GM12878 (cell line): ENCODE data around the gene TPRX1. TPM values are rescaled to one million over a fixed set of nuclear protein-coding genes. Genes with fewer than 3 reads are reported as not detected.

ENCODE experiments used
- ATAC-seq: fragments of 200-7000 bp; cut with Tn5 transposase; 3 replicates; pipeline ENCODE4 v1.9.1; 2020; ENCODE audit warnings: mild to moderate bottlenecking, moderate library complexity
- BruUV-seq: library from RNA; stranded (reverse); fragments of 400-500 nt; replicated peaks from 2 replicates; lab custom pipeline; 2021; lab: Mats Ljungman, UMichigan
- CTCF ChIA-PET: fragments of 300-600 bp; sonication (Branson Sonifier 250); formaldehyde crosslinking; extraction: SDS; loops from one replicate; lab custom pipeline; 2021; ENCODE audit warnings: inconsistent platforms; lab: Yijun Ruan, JAX
- POLR2A ChIA-PET: fragments of 350-600 bp; formaldehyde crosslinking; extraction: SDS; loops from one replicate; lab custom pipeline; 2021; ENCODE audit warnings: inconsistent platforms; lab: Charles Lee
- RAD21 ChIA-PET: fragments of 300-600 bp; sonication (Branson Sonifier 250); formaldehyde crosslinking; loops from one replicate; lab custom pipeline; 2023; ENCODE audit warnings: antibody characterized with exemption; ENCODE audit not compliant: unreplicated experiment; lab: Charles Lee
- SMC1A ChIA-PET: fragments of 300-600 bp; sonication (Branson Sonifier 250); formaldehyde crosslinking; loops from one replicate; lab custom pipeline; 2023; ENCODE audit not compliant: unreplicated experiment, uncharacterized antibody; lab: Charles Lee
- DNase-seq: peaks from one replicate; pipeline ENCODE4 v3.0.0-alpha.2; 2011; ENCODE audit warnings: low read depth, low spot score
- FAIRE-seq: peaks from 3 replicates; lab custom pipeline; 2011; peaks lifted over from hg19 to GRCh38; lab: Jason Lieb, UNC
- H2AFZ ChIP-seq: 2 replicates; pipeline ENCODE4 v1.6.0; 2011; ENCODE audit warnings: low read depth, low read length, control low read depth; ENCODE audit not compliant: control insufficient read depth
- H3K27ac ChIP-seq: 2 replicates; pipeline ENCODE4 v1.5.1; 2011; ENCODE audit warnings: control low read depth; ENCODE audit not compliant: control insufficient read depth, insufficient read depth
- H3K27me3 ChIP-seq, 2 experiments: replicated peaks in 1 of 2; 2 replicates each; pipeline versions ENCODE4 v1.6.0 to v1.6.1; 2011; ENCODE audit warnings: low read length in 1 of 2; ENCODE audit not compliant: control insufficient read depth in 2 of 2, insufficient read depth in 2 of 2
- H3K36me3 ChIP-seq, 2 experiments: 2 replicates each; pipeline ENCODE4 v1.5.1; 2011; ENCODE audit warnings: low read length in 1 of 2; ENCODE audit not compliant: control insufficient read depth in 2 of 2, insufficient read depth in 2 of 2
- H3K4me1 ChIP-seq: 2 replicates; pipeline ENCODE4 v1.6.1; 2011; ENCODE audit warnings: mild to moderate bottlenecking, low read length, moderate library complexity, mixed read lengths; ENCODE audit not compliant: control insufficient read depth, insufficient read depth
- H3K4me2 ChIP-seq: 2 replicates; pipeline ENCODE4 v1.6.0; 2011; ENCODE audit warnings: control low read depth; ENCODE audit not compliant: control insufficient read depth, insufficient read depth
- H3K4me3 ChIP-seq: fragments of 200-600 bp; sonication (generic); 2 replicates; pipeline ENCODE4 v1.5.1; 2016
- H3K79me2 ChIP-seq: 2 replicates; pipeline ENCODE4 v1.6.0; 2011; ENCODE audit warnings: low read length; ENCODE audit not compliant: control insufficient read depth, insufficient read depth
- H3K9ac ChIP-seq: 2 replicates; pipeline ENCODE4 v1.8.0; 2011; ENCODE audit warnings: low read length, control low read depth, mixed read lengths; ENCODE audit not compliant: control insufficient read depth, insufficient read depth
- H3K9me3 ChIP-seq: replicated peaks from 3 replicates; pipeline ENCODE4 v1.5.1; 2011; ENCODE audit warnings: mild to moderate bottlenecking, low read length; ENCODE audit not compliant: control insufficient read depth, insufficient read depth
- H4K20me1 ChIP-seq: 2 replicates; pipeline ENCODE4 v1.6.0; 2011; ENCODE audit not compliant: control insufficient read depth, insufficient read depth
- ATF7 ChIP-seq: fragments of 450-650 bp; IDR thresholded peaks from 2 replicates; pipeline ENCODE4 v1.6.1; 2016; ENCODE audit warnings: low read depth, mild to moderate bottlenecking
- HCFC1 ChIP-seq: fragments of 150-350 bp; IDR thresholded peaks from 2 replicates; pipeline ENCODE4 v1.6.1; 2014; ENCODE audit warnings: low read length
- NR2C1 ChIP-seq: fragments of 450-650 bp; IDR thresholded peaks from 2 replicates; pipeline ENCODE4 v1.6.1; 2017; ENCODE audit warnings: antibody characterized with exemption, mild to moderate bottlenecking, moderate library complexity
- NR2C2 ChIP-seq: IDR thresholded peaks from 2 replicates; pipeline ENCODE4 v1.6.1; 2011; ENCODE audit warnings: borderline replicate concordance, low read depth; ENCODE audit not compliant: control insufficient read depth, insufficient read length
- NR2F1 ChIP-seq: fragments of 450-650 bp; conservative IDR thresholded peaks from 2 replicates; pipeline ENCODE4 v1.6.1; 2017; ENCODE audit warnings: mild to moderate bottlenecking
- RCOR1 ChIP-seq: conservative IDR thresholded peaks from 2 replicates; pipeline ENCODE4 v1.6.1; 2012; ENCODE audit warnings: low read depth, low read length, improper control_type of control experiment
- SIN3A ChIP-seq: IDR thresholded peaks from 2 replicates; pipeline ENCODE4 v1.6.1; 2012; ENCODE audit warnings: low read depth, low read length, improper control_type of control experiment
- STAT1 ChIP-seq: fragments of 450-650 bp; conservative IDR thresholded peaks from 2 replicates; pipeline ENCODE4 v1.6.1; 2014; ENCODE audit warnings: antibody characterized with exemption, mild to moderate bottlenecking
- WGBS: methylation state at CpG from one replicate; pipeline ENCODE4 v1.1.6; 2016; ENCODE audit warnings: low lambda C conversion rate; ENCODE audit not compliant: insufficient replicate concordance, insufficient coverage; ENCODE audit errors: missing lambda C conversion rate; 5-methylcytosine and 5-hydroxymethylcytosine counted together
- in situ Hi-C: fragments of 300-500 bp; cut with MboI; formaldehyde crosslinking; loops from 9 replicates; pipeline ENCODE4 v1.14.3; 2018; ENCODE audit warnings: mixed read lengths
- intact Hi-C: fragments of 100-400 bp; cut with micrococcal nuclease; formaldehyde crosslinking; loops from one replicate; pipeline ENCODE4 v1.14.2; 2022; ENCODE audit not compliant: unreplicated experiment
- polyA plus RNA-seq, 11 experiments: library from polyadenylated mRNA; depleted of rRNA in 4 of 11; unstranded in 6 of 11; stranded (reverse) in 5 of 11; fragments of >200 nt; fragmentation: Nextera tagmentation in 4 of 11; fragmentation: Illumina TruSeq in 1 of 11; extraction: Ambion mirVana in 4 of 11; extraction: Trizol in 1 of 11; gene quantifications; 1 replicate in 1 of 11; 2 replicates in 10 of 11; pipeline versions ENCODE4 v1.2.1 to v1.2.3, GENCODE V29; 2011 to 2016; ENCODE audit warnings: inconsistent platforms in 2 of 11, missing spikeins in 2 of 11, low read depth in 1 of 11
- total RNA-seq, 4 experiments: library from RNA; depleted of rRNA in 3 of 4; stranded (reverse); fragments of >200 nt in 3 of 4; fragmentation: Illumina TruSeq in 1 of 4; extraction: Trizol in 1 of 4; gene quantifications; 2 replicates each; pipeline versions ENCODE4 v1.2.1 to v1.2.3, GENCODE V29; 2013 to 2021
- TF ChIP-seq, protein P1 (sequence below): fragments of 450-650 bp; IDR thresholded peaks from 2 replicates; pipeline ENCODE4 v1.6.1; 2016; ENCODE audit warnings: mild to moderate bottlenecking, moderate library complexity, borderline replicate concordance
- TF ChIP-seq, protein P2 (sequence below): fragments of 450-650 bp; IDR thresholded peaks from 2 replicates; pipeline ENCODE4 v1.6.1; 2014; ENCODE audit warnings: mild to moderate bottlenecking
- TF ChIP-seq, protein P3 (sequence below): fragments of 450-650 bp; IDR thresholded peaks from 2 replicates; pipeline ENCODE4 v1.6.1; 2017; ENCODE audit warnings: low read depth, mild to moderate bottlenecking, moderate library complexity

The TPRX1 gene
- total and polyA plus RNA-seq, 10 of the 15 experiments (the other 5 are each of a cell fraction or from before 2014, with no cell fraction given), result not detected

DNA sequence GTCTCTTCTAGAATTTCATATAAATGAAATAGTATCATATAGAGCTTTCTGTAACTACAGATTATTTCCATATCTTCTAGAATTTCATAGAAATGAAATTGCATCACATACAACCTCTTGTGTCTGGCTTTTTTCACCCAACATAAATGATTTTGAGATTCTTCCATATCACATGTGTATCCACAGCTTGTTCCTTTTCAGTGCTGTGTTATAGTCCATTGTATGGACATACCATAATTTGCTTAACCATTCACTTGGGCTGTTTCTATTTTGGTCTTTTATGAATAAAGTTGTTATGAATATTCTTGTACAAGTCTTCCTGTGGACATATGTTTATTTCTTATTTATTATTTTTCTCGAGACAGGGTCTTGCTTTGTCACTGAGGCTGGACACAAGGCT lies 11.7 kb downstream of the TPRX1 start:
- in situ Hi-C loops (no loop called here), intact Hi-C loops (no loop called here)
- Histone ChIP-seq H3K27me3 (no peaks in the 10 kb centered on the region), H3K79me2 (no peaks in the 10 kb centered on the region), H3K4me2 (no peak overlapping the region), H3K4me1 (no peaks in the 10 kb centered on the region), H3K9ac (no peak overlapping the region), H3K36me3 (no peaks in the 10 kb centered on the region), H2AFZ (no peak overlapping the region), H3K27ac (no peak overlapping the region), H4K20me1 (no peaks in the 10 kb centered on the region), H3K4me3 (no peak overlapping the region), H3K9me3 (no peaks in the 10 kb centered on the region; the same call in 2 of the 3 replicates)
- ATAC-seq (no peak), DNase-seq (no peak), FAIRE-seq (no peak)
- TF ChIP-seq, protein P1, sequence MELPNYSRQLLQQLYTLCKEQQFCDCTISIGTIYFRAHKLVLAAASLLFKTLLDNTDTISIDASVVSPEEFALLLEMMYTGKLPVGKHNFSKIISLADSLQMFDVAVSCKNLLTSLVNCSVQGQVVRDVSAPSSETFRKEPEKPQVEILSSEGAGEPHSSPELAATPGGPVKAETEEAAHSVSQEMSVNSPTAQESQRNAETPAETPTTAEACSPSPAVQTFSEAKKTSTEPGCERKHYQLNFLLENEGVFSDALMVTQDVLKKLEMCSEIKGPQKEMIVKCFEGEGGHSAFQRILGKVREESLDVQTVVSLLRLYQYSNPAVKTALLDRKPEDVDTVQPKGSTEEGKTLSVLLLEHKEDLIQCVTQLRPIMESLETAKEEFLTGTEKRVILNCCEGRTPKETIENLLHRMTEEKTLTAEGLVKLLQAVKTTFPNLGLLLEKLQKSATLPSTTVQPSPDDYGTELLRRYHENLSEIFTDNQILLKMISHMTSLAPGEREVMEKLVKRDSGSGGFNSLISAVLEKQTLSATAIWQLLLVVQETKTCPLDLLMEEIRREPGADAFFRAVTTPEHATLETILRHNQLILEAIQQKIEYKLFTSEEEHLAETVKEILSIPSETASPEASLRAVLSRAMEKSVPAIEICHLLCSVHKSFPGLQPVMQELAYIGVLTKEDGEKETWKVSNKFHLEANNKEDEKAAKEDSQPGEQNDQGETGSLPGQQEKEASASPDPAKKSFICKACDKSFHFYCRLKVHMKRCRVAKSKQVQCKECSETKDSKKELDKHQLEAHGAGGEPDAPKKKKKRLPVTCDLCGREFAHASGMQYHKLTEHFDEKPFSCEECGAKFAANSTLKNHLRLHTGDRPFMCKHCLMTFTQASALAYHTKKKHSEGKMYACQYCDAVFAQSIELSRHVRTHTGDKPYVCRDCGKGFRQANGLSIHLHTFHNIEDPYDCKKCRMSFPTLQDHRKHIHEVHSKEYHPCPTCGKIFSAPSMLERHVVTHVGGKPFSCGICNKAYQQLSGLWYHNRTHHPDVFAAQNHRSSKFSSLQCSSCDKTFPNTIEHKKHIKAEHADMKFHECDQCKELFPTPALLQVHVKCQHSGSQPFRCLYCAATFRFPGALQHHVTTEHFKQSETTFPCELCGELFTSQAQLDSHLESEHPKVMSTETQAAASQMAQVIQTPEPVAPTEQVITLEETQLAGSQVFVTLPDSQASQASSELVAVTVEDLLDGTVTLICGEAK, result no peak
- TF ChIP-seq, protein P2, sequence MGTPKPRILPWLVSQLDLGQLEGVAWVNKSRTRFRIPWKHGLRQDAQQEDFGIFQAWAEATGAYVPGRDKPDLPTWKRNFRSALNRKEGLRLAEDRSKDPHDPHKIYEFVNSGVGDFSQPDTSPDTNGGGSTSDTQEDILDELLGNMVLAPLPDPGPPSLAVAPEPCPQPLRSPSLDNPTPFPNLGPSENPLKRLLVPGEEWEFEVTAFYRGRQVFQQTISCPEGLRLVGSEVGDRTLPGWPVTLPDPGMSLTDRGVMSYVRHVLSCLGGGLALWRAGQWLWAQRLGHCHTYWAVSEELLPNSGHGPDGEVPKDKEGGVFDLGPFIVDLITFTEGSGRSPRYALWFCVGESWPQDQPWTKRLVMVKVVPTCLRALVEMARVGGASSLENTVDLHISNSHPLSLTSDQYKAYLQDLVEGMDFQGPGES, result no peak
- TF ChIP-seq, protein P3, sequence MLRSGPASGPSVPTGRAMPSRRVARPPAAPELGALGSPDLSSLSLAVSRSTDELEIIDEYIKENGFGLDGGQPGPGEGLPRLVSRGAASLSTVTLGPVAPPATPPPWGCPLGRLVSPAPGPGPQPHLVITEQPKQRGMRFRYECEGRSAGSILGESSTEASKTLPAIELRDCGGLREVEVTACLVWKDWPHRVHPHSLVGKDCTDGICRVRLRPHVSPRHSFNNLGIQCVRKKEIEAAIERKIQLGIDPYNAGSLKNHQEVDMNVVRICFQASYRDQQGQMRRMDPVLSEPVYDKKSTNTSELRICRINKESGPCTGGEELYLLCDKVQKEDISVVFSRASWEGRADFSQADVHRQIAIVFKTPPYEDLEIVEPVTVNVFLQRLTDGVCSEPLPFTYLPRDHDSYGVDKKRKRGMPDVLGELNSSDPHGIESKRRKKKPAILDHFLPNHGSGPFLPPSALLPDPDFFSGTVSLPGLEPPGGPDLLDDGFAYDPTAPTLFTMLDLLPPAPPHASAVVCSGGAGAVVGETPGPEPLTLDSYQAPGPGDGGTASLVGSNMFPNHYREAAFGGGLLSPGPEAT, result no peak
- TF ChIP-seq SIN3A (no peak), RCOR1 (no peak), STAT1 (no peak), HCFC1 (no peak), NR2C1 (no peak), NR2C2 (no peak), ATF7 (no peak), NR2F1 (no peak)
- WGBS, result 32% methylated on average over 1 of the region's 1 CpG
- BruUV-seq, result no TSS peak
- CTCF ChIA-PET, result interaction anchor here (0.7 to 4.0 kb wide), 4 partner anchors 26 to 79 kb away, joined by 3 to 24 read pairs (median 3); partner anchors contain the start of gene EHD2
- POLR2A ChIA-PET, result no interaction called here
- RAD21 ChIA-PET, result no interaction called here
- SMC1A ChIA-PET, result no interaction called here
